Activated T-cell treated with anti-CD3 and anti-CD28 coated beads for 1 hour (primary cell): ENCODE results near the gene NR6A1.

ENCODE experiments used
- DNase-seq: peaks from one replicate; pipeline ENCODE4 v3.0.0-alpha.2; 2020; ENCODE audit warnings: low read depth

The NR6A1 gene

GRCh38 chr9:124658165-124659017 is 112.7 kb downstream of the NR6A1 start:
- peak; percentile 4 for DNase-seq

GRCh38 chr9:124657516-124657915 is 113.6 kb downstream of the NR6A1 start:
- DNase-seq: no peak

- no peak for DNase-seq
Observed at GRCh38 chr9:124654431-124654830, 116.7 kb downstream of the NR6A1 start.

- no peak for DNase-seq
Observed at GRCh38 chr9:124652615-124653393, 118.3 kb downstream of the NR6A1 start.

GRCh38 chr9:124652203-124652602 is 118.9 kb downstream of the NR6A1 start:
- DNase-seq: no peak

- no peak for DNase-seq
Observed at GRCh38 chr9:124645274-124645673, 125.8 kb downstream of the NR6A1 start.

- DNase-seq: no peak
Observed at GRCh38 chr9:124639637-124640036, 131.5 kb downstream of the NR6A1 start.

- no peak for DNase-seq
Observed at GRCh38 chr9:124635285-124635684, 135.8 kb downstream of the NR6A1 start.

- no peak for DNase-seq
Observed at GRCh38 chr9:124632077-124632621, 139.0 kb downstream of the NR6A1 start.

- no peak for DNase-seq
Observed at GRCh38 chr9:124631326-124631725, 139.8 kb downstream of the NR6A1 start.

GRCh38 chr9:124629600-124629999 is 141.5 kb downstream of the NR6A1 start:
- no peak for DNase-seq

GRCh38 chr9:124628741-124629140 is 142.4 kb downstream of the NR6A1 start:
- no peak for DNase-seq

GRCh38 chr9:124626276-124626675 is 144.8 kb downstream of the NR6A1 start:
- no peak for DNase-seq

GRCh38 chr9:124625087-124625486 is 146.0 kb downstream of the NR6A1 start:
- DNase-seq: no peak

GRCh38 chr9:124624735-124624992 is 146.4 kb downstream of the NR6A1 start:
- DNase-seq: no peak

GRCh38 chr9:124623966-124624734 is 147.0 kb downstream of the NR6A1 start:
- DNase-seq: no peak

- no peak for DNase-seq
Observed at GRCh38 chr9:124622882-124623281, 148.2 kb downstream of the NR6A1 start.

- no peak for DNase-seq
Observed at GRCh38 chr9:124621371-124622328, 149.5 kb downstream of the NR6A1 start.

GRCh38 chr9:124618476-124618875 is 152.6 kb downstream of the NR6A1 start:
- DNase-seq: no peak

GRCh38 chr9:124617477-124618141 is 153.5 kb downstream of the NR6A1 start:
- peak; percentile 68 for DNase-seq

GRCh38 chr9:124616961-124617360 is 154.2 kb downstream of the NR6A1 start:
- no peak for DNase-seq
